GM12892 (cell line): ENCODE data around the gene TSPAN9.

Source experiments
- POLR2A ChIP-seq: IDR thresholded peaks from 2 replicates; pipeline ENCODE4 v1.6.1; 2011; ENCODE audit warnings: low read depth, low read length, control low read depth
- TAF1 ChIP-seq: IDR thresholded peaks from 2 replicates; pipeline ENCODE4 v1.6.1; 2011; ENCODE audit warnings: low read depth, mild to moderate bottlenecking, control low read depth, low read length, borderline replicate concordance

DNA sequence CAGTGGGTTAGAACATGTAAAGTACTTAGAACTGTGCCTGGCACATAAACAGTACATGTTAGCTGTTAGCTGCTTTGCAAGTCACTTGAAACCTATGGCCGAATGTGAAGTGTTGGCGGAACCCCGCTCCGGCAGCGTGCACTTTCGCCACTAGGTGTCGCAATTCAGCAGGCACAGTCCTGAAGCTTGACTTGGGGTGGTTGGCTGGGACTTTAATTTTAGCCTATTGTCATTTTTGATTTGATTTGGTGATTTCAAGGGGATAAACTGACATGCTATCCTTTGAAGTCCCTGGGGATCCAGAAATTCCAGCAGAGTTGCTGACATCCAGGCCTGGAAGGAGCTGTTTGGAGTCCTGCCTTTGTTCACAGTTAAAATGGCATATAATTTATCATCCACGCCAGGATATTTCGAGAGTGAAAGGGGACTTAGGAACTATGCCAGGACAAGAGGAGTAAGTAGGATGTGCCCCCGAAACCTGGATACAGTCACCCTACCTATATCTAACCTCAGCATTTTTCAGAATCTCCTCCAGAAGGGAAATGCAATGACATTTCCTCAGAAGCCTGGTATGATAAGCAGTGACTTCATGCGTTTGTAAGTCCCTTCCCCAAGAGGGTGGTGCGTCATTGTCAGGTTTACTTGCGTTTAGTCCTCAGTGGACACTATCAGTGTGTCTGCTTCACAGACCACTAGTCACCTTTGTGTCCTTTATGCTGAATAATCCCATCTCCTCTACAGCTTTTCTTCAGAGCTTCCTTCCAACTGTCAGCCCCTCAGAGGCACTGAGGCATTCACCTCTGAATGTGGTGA is 3.5 kb upstream of the TSPAN9 start:
- TF ChIP-seq POLR2A = no peak
- no peak for TF ChIP-seq TAF1
